Measurements from ENCODE around the gene ARHGEF5. TPM values are rescaled to one million over a fixed set of nuclear protein-coding genes. Genes with fewer than 3 reads are reported as not detected.

Gene ARHGEF5
- total and polyA plus RNA-seq, 2 of the 4 experiments (the other 2 are of a cell fraction) = under 0.01 to 0.19 TPM

GRCh38 chr7:144408121-144408520, 52.9 kb downstream of the ARHGEF5 start:
- 43% methylated on average over 1 of the region's 3 CpGs; no CpG with 5 or more reads in 1 of the 2 experiments for WGBS, 2 experiments (ENCODE audit: extremely low coverage in 2 of 2, insufficient read length in 1 of 2)
- no peaks in the 10 kb centered on the region for H3K79me1 ChIP-seq (ENCODE audit: low read depth in 1 of 2, low read length in 2 of 2)
- no peak overlapping the region for H2BK5ac ChIP-seq (ENCODE audit: low read depth, low read length, poor library complexity, severe bottlenecking)
- H4K8ac ChIP-seq (ENCODE audit: low read depth in 2 of 2, low read length in 2 of 2) = no peak overlapping the region
- dilution Hi-C loops (cut with HindIII; ENCODE audit: low sequenced_read_pairs, unreplicated experiment) (no loop called here), in situ Hi-C loops (cut with MboI; ENCODE audit: low sequenced_read_pairs) (no loop called here), intact Hi-C loops (cut with micrococcal nuclease) (no loop called here)
- no peak overlapping the region for H3K56ac ChIP-seq (ENCODE audit: extremely low read depth, insufficient read depth, low read length)
- no peak overlapping the region for H2BK120ac ChIP-seq (ENCODE audit: low read depth, low read length)
- BruUV-seq (replicated peaks) = no TSS peak
- no peak overlapping the region for H3K27ac ChIP-seq (ENCODE audit: insufficient read depth, low read length)
- no peaks in the 10 kb centered on the region for H4K20me1 ChIP-seq (ENCODE audit: insufficient read depth, low read length)
- no peak overlapping the region for H2AK9ac ChIP-seq (replicated peaks; ENCODE audit: low read depth, low read length, poor library complexity)
- no peaks in the 10 kb centered on the region for H3K9me1 ChIP-seq (ENCODE audit: insufficient read depth, low read length)
- no peak overlapping the region for H3K23ac ChIP-seq (ENCODE audit: low read depth, low read length)
- TF ChIP-seq USF2 (IDR thresholded peaks at IDR 0.05; ENCODE audit: low read depth, low read length) (no peak), MAFK (IDR thresholded peaks at IDR 0.05; ENCODE audit: low read depth, low read length) (no peak), BHLHE40 (IDR thresholded peaks at IDR 0.05; ENCODE audit: low read depth, low read length) (no peak), ELK1 (IDR thresholded peaks at IDR 0.05; ENCODE audit: borderline replicate concordance, low read depth, low read length) (no peak), POLR2A (IDR thresholded peaks at IDR 0.05; ENCODE audit: low read depth, low read length) (no peak), CEBPB (IDR thresholded peaks at IDR 0.05; ENCODE audit: low read depth, low read length) (no peak), FOS (IDR thresholded peaks at IDR 0.05; ENCODE audit: low read depth, low read length) (no peak), NFE2L2 (IDR thresholded peaks at IDR 0.05; ENCODE audit: low read depth, low read length) (no peak), RFX5 (IDR thresholded peaks at IDR 0.05; ENCODE audit: low read depth, low read length) (no peak), RCOR1 (IDR thresholded peaks at IDR 0.05; ENCODE audit: insufficient replicate concordance, low read length) (no peak), MXI1 (IDR thresholded peaks at IDR 0.05; ENCODE audit: borderline replicate concordance, low read depth, low read length) (no peak), SMC3 (IDR thresholded peaks at IDR 0.05; ENCODE audit: low read depth, low read length) (no peak), MAZ (IDR thresholded peaks at IDR 0.05; ENCODE audit: borderline replicate concordance, low read depth, low read length) (no peak), CHD1 (IDR thresholded peaks at IDR 0.05; ENCODE audit: low read depth, low read length) (no peak), CTCF (conservative IDR thresholded peaks at IDR 0.05; ENCODE audit: low read depth, low read length) (no peak), RAD21 (IDR thresholded peaks at IDR 0.05; ENCODE audit: low read length) (no peak)
- H3K14ac ChIP-seq (replicated peaks; ENCODE audit: low read depth, low read length) = no peak overlapping the region
- H3K4me3 ChIP-seq (ENCODE audit: insufficient read depth, low read depth, low read length) = no peak overlapping the region
- no peak overlapping the region for H2BK15ac ChIP-seq (ENCODE audit: low read depth, low read length)
- no peak overlapping the region for H2BK20ac ChIP-seq (ENCODE audit: low read depth, low read length)
- H3K4me2 ChIP-seq (ENCODE audit: low read depth, low read length) = no peak overlapping the region
- ATAC-seq (ENCODE audit: low read depth) (no peak), DNase-seq (no peak)
- ChIA-PET POLR2A (ENCODE audit: unreplicated experiment) (no interaction called here), CTCF (no interaction called here)
- H2AK5ac ChIP-seq (ENCODE audit: low read depth, low read length) = no peak overlapping the region
- no peak overlapping the region for H3K18ac ChIP-seq (ENCODE audit: low read depth, low read length)
- H3K27me3 ChIP-seq (ENCODE audit: control insufficient read depth, insufficient read depth, low read length) = no peaks in the 10 kb centered on the region
- no peak overlapping the region for H3K9ac ChIP-seq (ENCODE audit: low read depth, low read length)
- no peak overlapping the region for H2AFZ ChIP-seq (replicated peaks; ENCODE audit: low read length, poor library complexity)
- no peak overlapping the region for H4K91ac ChIP-seq (ENCODE audit: insufficient read depth, low read depth, low read length)
- peaks cover 9% of the 10 kb centered on the region; the same call in 1 of the 2 replicates for H3K9me3 ChIP-seq (ENCODE audit: control insufficient read depth, insufficient read depth, low read length)
- no peak overlapping the region for H4K5ac ChIP-seq (ENCODE audit: low read depth, low read length)
- H3K36me3 ChIP-seq (ENCODE audit: control insufficient read depth, insufficient read depth, low read length) = no peaks in the 10 kb centered on the region
- no peak overlapping the region for H3K4ac ChIP-seq (ENCODE audit: low read depth, low read length)
- no peaks in the 10 kb centered on the region for H3K4me1 ChIP-seq (ENCODE audit: control insufficient read depth, insufficient read depth, low read length)

Data from IMR-90 (cell line).